ENCODE results near the gene PPP1R9A.
"Not testable (repeated sequence)": the region's sequence is repeated elsewhere in the genome, so short reads cannot be mapped to it uniquely, and the experiment has no call there.

The PPP1R9A gene

GRCh38 chr7:94972296-94972695, 64.9 kb downstream of the PPP1R9A start:
- in situ Hi-C loops (cut with MboI; ENCODE audit: low sequenced_read_pairs), result no loop called here

DNA sequence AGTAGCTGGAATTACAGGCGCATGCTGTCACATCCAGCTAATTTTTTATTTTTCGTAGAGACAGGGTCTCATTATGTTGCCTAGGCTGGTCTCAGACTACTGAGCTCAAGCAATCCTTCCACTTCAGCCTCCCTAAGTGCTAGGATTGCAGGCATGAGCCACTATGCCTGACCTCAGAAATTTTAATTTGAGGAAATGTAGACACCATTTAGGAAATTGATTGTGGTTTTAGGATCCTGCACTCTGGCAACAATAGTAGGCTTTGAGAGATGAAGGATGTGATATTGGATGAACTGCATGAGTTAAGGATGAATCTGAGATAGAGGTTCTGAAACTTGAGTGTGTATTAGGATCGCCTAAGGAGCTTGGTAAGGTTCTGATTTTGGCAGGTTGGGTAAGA, 66.5 kb downstream of the PPP1R9A start:
- in situ Hi-C loops (cut with MboI; ENCODE audit: low sequenced_read_pairs), result no loop called here

DNA sequence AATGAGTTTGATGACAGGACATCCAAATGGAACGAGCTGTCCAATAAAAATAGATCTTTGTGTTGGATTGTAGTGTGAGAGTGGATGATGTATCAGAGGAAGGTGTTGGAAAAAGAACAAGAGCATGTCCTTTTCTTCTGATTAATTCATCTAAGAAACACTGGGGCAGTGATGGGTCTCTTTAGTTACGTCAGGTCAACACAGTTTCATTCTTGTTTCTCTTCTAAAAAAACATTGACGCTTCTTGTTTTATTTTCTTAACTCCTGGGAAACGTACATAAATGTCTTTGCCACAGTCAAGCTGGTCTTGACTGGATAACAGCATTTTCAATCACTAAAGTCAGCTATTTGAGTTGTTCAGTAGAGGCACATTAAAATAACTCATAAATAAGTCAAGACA, 67.0 kb downstream of the PPP1R9A start:
- in situ Hi-C loops (cut with MboI; ENCODE audit: low sequenced_read_pairs), result no loop called here

DNA sequence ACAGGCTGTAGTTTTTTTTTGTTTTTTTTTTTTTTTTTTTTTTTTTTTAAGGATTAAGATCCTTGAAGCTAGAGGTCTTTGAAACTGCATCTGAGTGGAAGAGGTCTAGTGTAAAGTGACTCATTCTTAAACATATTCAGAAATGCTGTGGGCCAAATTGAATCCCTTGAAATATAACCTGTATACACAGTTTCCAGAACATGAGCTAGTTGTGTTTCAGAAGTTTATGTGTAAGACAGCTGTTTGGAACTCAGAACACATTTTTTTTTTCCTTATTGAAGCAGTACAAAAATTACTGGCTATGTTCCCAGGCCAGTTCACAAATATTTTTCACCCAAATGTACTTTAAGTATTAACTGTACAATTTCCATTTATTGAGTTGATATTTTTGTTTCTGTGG, 67.9 kb downstream of the PPP1R9A start:
- in situ Hi-C loops (cut with MboI; ENCODE audit: low sequenced_read_pairs), result no loop called here

DNA sequence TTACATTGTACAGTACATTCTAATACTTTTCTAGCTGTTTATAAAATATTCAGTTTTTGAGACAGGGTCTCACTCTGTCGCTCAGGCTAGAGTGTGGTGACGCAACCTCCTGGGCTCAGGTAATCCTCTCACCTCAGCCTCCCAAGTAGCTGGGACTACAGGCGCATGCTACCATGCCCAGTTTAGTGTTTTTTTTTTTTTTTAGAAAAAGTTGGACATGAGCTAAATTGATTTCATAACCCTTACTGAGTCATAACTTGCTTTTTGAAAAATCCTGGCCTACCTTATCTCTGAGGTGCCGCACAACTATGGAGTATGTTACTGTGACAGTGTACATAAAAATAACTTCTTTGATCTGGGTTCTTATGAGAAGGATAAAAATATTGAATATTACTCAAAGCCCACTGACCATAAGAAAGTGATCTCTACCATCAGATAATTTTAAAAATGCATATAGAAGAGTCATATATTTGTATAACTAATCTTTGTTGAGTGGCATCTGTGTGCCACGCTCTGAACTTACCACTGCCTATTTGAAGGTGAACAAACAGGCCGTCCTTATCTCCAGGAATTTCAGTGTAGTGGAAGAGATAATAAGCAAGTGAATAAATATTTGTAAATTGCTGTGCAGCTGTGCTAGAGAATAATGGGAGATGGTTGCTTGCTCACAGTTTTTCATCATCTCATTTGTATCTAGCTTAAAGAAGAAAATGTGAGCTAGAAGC, 73.2 kb downstream of the PPP1R9A start:
- in situ Hi-C loops (cut with MboI; ENCODE audit: low sequenced_read_pairs), result no loop called here

GRCh38 chr7:94995921-94996320, 88.5 kb downstream of the PPP1R9A start:
- in situ Hi-C loops (cut with MboI; ENCODE audit: low sequenced_read_pairs), result no loop called here

DNA sequence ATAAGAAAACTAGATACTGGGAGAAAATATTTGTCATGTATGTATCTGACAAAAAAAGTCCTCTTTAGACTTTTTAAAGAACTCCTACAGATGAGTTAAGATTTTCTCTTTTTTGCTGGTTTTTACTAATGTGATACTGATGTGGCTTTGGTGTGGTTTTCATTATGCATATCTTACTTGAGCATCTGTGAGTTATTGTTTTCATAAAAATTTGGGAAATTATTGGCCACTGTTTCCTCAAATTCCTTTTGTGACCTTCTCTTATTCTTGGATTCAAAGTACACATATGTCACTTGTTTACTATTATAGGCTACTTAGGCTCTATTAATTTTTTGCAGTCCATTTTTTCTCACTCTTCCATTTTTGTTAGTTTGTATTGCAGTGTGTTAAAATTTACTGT, 89.0 kb downstream of the PPP1R9A start:
- in situ Hi-C loops (cut with MboI; ENCODE audit: low sequenced_read_pairs), result no loop called here

GRCh38 chr7:94997547-94997946, 90.2 kb downstream of the PPP1R9A start:
- in situ Hi-C loops (cut with MboI; ENCODE audit: low sequenced_read_pairs), result no loop called here

DNA sequence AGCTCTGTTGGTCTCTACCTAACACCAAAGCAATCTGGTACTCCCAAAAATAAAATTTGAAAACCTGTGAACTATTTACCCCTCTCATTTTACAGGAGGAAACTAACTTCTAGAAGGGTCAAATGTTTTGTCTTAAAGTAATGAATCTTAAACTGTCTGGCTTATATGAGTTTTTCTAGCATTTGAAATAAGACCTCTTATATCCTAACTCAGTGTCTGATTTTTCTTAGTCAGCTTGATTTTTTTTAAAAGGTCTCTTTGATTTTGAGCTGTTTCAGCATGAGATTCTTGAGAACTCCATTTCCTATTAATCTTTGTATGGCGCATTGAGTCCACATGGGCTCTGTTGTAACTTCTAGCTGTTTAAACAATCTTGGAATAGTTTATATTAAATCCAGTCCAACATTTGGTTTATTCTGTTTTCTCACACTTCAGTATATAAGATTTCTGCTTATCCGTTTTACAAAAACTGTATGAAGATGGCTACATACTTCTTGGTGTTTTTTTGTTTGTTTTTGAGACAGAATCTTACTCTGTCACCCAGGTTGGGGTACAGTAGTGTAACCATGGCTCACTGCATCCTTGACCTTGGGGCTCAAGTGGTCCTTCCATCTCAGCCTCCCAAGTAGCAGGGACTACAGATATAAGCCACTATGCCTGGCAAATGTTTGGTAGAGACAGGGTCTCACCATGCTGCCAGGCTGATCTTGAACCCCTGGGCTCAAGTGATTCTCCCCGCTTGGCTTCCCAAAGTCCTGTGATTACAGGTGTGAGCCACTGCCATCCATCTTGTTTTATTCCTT, 91.1 kb downstream of the PPP1R9A start:
- in situ Hi-C loops (cut with MboI; ENCODE audit: low sequenced_read_pairs), result no loop called here

DNA sequence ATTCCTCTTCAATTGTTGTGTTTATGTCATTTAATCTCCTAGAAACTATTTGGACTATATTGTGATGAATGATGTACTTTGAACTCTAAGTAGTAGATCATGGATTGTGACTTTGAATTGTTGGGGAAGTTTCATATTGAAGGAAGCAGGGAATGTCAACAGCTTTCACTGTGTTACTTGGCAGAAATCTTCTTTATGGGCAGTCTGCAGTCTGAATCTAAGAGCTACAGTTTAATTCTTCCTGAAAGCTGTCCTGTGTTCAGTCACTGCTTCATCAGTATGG, 91.6 kb downstream of the PPP1R9A start:
- in situ Hi-C loops (cut with MboI; ENCODE audit: low sequenced_read_pairs), result no loop called here

DNA sequence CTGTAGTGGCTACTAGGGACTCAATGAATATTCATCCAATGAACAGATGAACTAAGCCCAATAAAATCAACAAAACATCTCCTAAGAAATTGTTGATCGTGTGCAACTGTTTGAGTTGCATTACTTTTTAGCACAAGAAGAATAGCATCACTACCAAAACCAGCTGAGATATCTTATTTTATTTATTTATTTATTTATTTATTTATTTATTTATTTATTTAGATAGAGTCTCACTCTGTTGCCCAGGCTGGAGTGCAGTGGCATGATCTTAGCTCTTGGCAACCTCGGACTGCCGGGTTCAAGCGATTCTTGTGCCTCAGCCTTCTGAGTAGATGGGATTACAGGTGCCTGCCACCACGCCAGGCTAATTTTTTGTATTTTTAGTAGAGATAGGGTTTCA, 92.2 kb downstream of the PPP1R9A start:
- in situ Hi-C loops (cut with MboI; ENCODE audit: low sequenced_read_pairs), result not testable (repeated sequence)

DNA sequence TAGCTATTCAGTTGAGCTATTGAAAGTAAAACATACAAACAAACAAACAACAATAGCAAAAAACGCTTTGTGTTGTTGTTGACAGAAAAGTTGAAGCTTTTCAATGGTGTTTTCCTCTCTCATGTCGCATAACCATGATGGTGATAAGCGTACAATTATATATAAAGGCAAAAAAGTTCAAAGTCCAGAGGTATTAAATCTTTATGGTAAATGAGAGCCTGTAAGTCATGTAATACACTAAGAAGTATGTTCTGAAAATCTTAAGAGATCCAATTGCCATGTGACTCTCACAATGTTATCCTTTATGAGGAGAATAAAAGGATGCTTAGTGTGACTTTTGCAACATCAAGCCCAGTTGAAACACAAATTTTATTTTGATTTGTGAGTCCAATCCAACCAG, 93.9 kb downstream of the PPP1R9A start:
- in situ Hi-C loops (cut with MboI; ENCODE audit: low sequenced_read_pairs), result no loop called here

GRCh38 chr7:95001815-95002561, 94.6 kb downstream of the PPP1R9A start:
- in situ Hi-C loops (cut with MboI; ENCODE audit: low sequenced_read_pairs), result no loop called here

DNA sequence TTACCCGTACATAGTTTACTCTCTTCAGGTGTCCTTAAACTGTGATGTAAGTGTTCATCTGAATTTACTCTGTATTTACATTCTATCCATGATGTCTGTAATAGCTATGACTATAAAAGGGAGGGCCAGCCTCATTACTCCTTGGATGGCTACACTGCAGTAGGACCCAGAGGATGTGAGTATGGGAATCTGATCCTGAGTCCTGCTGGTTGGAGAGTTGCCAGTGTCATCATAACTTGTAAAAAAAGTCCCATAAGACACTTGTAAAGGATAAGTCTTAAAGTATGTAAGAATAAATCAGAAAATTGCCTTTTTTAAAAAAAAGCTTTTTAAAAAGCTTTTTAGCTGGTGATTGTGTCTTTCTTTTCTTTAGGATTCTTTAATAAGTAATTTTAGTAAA, 95.4 kb downstream of the PPP1R9A start:
- in situ Hi-C loops (cut with MboI; ENCODE audit: low sequenced_read_pairs), result no loop called here

- in situ Hi-C loops (cut with MboI; ENCODE audit: low sequenced_read_pairs), result no loop called here
Observed at GRCh38 chr7:95004618-95005247, 97.3 kb downstream of the PPP1R9A start.

DNA sequence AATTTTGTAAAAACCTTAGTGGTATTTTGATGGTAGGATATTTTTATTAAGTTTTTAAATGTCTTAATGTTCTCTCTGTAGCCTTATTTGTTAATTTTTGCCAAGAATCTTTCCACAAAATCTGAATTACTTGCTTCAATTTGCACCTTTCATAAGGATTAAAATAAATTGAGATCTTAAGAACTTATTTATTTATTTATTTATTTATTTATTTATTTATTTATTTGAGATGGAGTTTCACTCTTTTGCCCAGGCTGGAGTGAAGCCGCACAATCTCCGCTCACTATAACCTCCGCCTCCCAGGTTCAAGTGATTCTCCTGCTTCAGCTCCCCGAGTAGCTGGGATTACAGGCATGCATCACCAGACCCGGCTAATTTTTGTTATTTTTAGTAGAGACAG, 98.6 kb downstream of the PPP1R9A start:
- in situ Hi-C loops (cut with MboI; ENCODE audit: low sequenced_read_pairs), result no loop called here

DNA sequence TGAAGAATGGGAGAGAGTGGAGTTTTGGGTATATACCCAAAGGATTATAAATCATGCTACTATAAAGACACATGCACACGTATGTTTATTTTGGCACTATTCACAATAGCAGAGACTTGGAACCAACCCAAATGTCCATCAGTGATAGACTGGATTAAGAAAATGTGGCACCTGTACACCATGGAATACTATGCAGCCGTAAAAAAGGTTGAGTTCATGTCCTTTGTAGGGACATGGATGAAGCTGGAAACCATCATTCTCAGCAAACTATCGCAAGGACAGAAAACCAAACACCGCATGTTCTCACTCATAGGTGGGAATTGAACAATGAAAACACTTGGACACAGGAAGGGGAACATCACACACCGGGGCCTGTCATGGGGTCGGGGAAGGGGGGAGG, 101.4 kb downstream of the PPP1R9A start:
- in situ Hi-C loops (cut with MboI; ENCODE audit: low sequenced_read_pairs), result not testable (repeated sequence)

GRCh38 chr7:95011146-95011928, 103.9 kb downstream of the PPP1R9A start:
- in situ Hi-C loops (cut with MboI; ENCODE audit: low sequenced_read_pairs), result no loop called here

DNA sequence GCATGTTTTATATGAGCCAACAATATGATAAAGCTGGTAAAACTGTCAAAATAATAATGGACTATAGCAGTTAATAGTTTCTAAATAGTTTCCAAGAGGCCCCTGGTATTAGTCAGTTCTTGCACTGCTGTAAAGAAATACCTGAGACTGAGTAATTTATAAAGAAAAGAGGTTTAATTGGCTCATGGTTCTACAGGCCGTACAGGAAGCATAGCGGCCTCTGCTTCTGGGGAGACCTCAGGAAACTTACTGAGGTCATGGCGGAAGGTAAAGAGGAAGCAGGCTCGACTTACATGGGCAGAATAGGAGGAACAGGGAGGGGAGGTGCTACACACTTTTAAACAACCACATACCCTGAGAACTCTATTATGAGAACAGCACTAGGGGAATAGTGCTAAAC, 104.6 kb downstream of the PPP1R9A start:
- in situ Hi-C loops (cut with MboI; ENCODE audit: low sequenced_read_pairs), result no loop called here

DNA sequence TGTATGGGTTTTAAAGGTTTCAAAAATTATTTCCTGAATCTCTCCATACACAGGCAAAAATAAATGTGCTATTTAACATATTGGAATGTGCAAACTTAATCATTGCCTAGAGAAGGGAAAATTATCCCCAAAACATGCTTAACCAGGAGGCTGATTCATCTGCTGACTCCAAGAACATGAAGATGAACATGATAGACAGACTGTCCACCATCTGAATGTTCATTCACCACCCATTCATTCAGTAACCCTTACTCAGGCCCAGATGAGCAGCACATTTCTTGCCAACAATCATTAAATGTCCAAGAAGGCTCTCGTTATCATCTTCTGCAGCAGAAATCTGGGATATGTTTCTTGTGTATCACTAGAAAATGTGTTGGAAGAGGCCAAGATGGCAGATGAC, 110.6 kb downstream of the PPP1R9A start:
- in situ Hi-C loops (cut with MboI; ENCODE audit: low sequenced_read_pairs), result no loop called here

- in situ Hi-C loops (cut with MboI; ENCODE audit: low sequenced_read_pairs), result no loop called here
Observed at GRCh38 chr7:95026018-95026417, 118.6 kb downstream of the PPP1R9A start.

All from HL-60/S4 treated with phorbol 12-myristate 13-acetate at 8.2 ng/mL for 4 days and 3 days (cell line).